WTC11 (cell line): ENCODE data around the gene NRXN2.

Source experiments
- CTCF ChIP-seq: fragments of 200-600 bp; IDR thresholded peaks from 2 replicates; pipeline ENCODE4 v1.8.0; 2022; ENCODE audit warnings: antibody characterized with exemption
- ZBTB21 ChIP-seq: sonication (generic); formaldehyde crosslinking; IDR thresholded peaks from 2 replicates; pipeline ENCODE4 v1.8.1; 2023; ENCODE audit warnings: mild to moderate bottlenecking, missing genetic modification reagents, borderline replicate concordance
- TF ChIP-seq, protein P1 (sequence below): sonication (generic); formaldehyde crosslinking; IDR thresholded peaks from 2 replicates; pipeline ENCODE4 v1.8.1; 2023; ENCODE audit warnings: mild to moderate bottlenecking, missing genetic modification reagents, moderate library complexity

- TF ChIP-seq CTCF (no peak), ZBTB21 (CRISPR knock-in tag) (no peak)
- TF ChIP-seq, protein P1, sequence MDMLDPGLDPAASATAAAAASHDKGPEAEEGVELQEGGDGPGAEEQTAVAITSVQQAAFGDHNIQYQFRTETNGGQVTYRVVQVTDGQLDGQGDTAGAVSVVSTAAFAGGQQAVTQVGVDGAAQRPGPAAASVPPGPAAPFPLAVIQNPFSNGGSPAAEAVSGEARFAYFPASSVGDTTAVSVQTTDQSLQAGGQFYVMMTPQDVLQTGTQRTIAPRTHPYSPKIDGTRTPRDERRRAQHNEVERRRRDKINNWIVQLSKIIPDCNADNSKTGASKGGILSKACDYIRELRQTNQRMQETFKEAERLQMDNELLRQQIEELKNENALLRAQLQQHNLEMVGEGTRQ (CRISPR knock-in tag), result no peak
These were observed 94.4 kb downstream of the NRXN2 start for GRCh38 chr11:64628596-64628995.
